GM23338 (cell line): Measurements from ENCODE around the gene NIPAL4. TPM values are rescaled to one million over a fixed set of nuclear protein-coding genes. Genes with fewer than 3 reads are reported as not detected.

Experiments
- ATAC-seq: fragments of 200-7000 bp; cut with Tn5 transposase; 3 replicates; pipeline ENCODE4 v1.9.1; 2020
- DNase-seq: peaks from one replicate; pipeline ENCODE4 v3.0.0-alpha.2; 2015; ENCODE audit warnings: low spot score
- H2AFZ ChIP-seq: fragments of 200-600 bp; sonication (generic); 2 replicates; pipeline ENCODE4 v1.8.0; 2016; ENCODE audit warnings: antibody characterized with exemption, mild to moderate bottlenecking, moderate library complexity
- H3F3A ChIP-seq: fragments of 200-600 bp; sonication (generic); replicated peaks from 2 replicates; pipeline ENCODE4 v1.8.0; 2017; ENCODE audit warnings: antibody characterized with exemption, mixed run types, low read depth
- H3K27ac ChIP-seq: fragments of 200-600 bp; sonication (generic); 2 replicates; pipeline ENCODE4 v1.6.1; 2016; ENCODE audit warnings: low read depth
- H3K27me3 ChIP-seq: fragments of 200-600 bp; sonication (generic); 2 replicates; pipeline ENCODE4 v1.8.0; 2016; ENCODE audit warnings: mild to moderate bottlenecking, mixed run types, moderate library complexity; ENCODE audit not compliant: insufficient read depth
- H3K36me3 ChIP-seq: fragments of 200-600 bp; sonication (generic); 2 replicates; pipeline ENCODE4 v1.8.0; 2016; ENCODE audit warnings: mild to moderate bottlenecking; ENCODE audit not compliant: insufficient read depth
- H3K4me1 ChIP-seq: fragments of 200-600 bp; sonication (generic); 2 replicates; pipeline ENCODE4 v1.8.0; 2016; ENCODE audit warnings: mild to moderate bottlenecking, moderate library complexity; ENCODE audit not compliant: insufficient read depth
- H3K4me2 ChIP-seq: fragments of 200-600 bp; sonication (generic); 2 replicates; pipeline ENCODE4 v1.7.1; 2017; ENCODE audit warnings: mixed run types
- H3K4me3 ChIP-seq: fragments of 200-600 bp; sonication (generic); 2 replicates; pipeline ENCODE4 v1.6.1; 2016; ENCODE audit warnings: mixed run types
- H3K79me2 ChIP-seq: fragments of 200-600 bp; sonication (generic); replicated peaks from 2 replicates; pipeline ENCODE4 v1.8.0; 2017; ENCODE audit warnings: mild to moderate bottlenecking; ENCODE audit not compliant: insufficient read depth
- H3K9me2 ChIP-seq: fragments of 200-600 bp; sonication (generic); 2 replicates; pipeline ENCODE4 v1.8.0; 2017; ENCODE audit not compliant: insufficient read depth
- H4K20me1 ChIP-seq: fragments of 200-600 bp; sonication (generic); replicated peaks from 2 replicates; pipeline ENCODE4 v1.8.0; 2017; ENCODE audit warnings: mild to moderate bottlenecking; ENCODE audit not compliant: insufficient read depth
- H3K27ac Mint-ChIP-seq: 2 replicates; pipeline ENCODE4 v1.8.0; 2020; ENCODE audit warnings: inconsistent platforms, mild to moderate bottlenecking, moderate library complexity, mixed read lengths
- H3K27me3 Mint-ChIP-seq: 3 replicates; pipeline ENCODE4 v1.8.0; 2022; ENCODE audit warnings: low read depth, mild to moderate bottlenecking, moderate library complexity, mixed read lengths, inconsistent platforms; ENCODE audit not compliant: insufficient read depth, poor library complexity
- H3K36me3 Mint-ChIP-seq: 3 replicates; pipeline ENCODE4 v1.8.0; 2021; ENCODE audit warnings: low read depth, mild to moderate bottlenecking, inconsistent platforms, moderate library complexity, mixed read lengths
- H3K4me1 Mint-ChIP-seq: 3 replicates; pipeline ENCODE4 v1.8.0; 2020; ENCODE audit warnings: mild to moderate bottlenecking, inconsistent platforms, mixed read lengths
- H3K4me3 Mint-ChIP-seq: 3 replicates; pipeline ENCODE4 v1.8.0; 2021; ENCODE audit warnings: moderate library complexity, mild to moderate bottlenecking, inconsistent platforms, mixed read lengths
- H3K9me3 Mint-ChIP-seq: 3 replicates; pipeline ENCODE4 v1.8.0; 2020; ENCODE audit warnings: moderate library complexity, mild to moderate bottlenecking, inconsistent platforms, mixed read lengths
- CREB1 ChIP-seq: fragments of 250-450 bp; sonication (Bioruptor Pico); IDR thresholded peaks from 2 replicates; pipeline ENCODE4 v1.5.0; 2020; ENCODE audit warnings: low read depth, mild to moderate bottlenecking, moderate library complexity
- CTCF ChIP-seq, 2 experiments: fragments of 200-600 bp in 1 of 2; sonication (generic) in 1 of 2; conservative IDR thresholded peaks; 2 replicates each; pipeline versions ENCODE4 v1.5.1 to v1.6.1; 2016 to 2017; ENCODE audit warnings: antibody characterized with exemption in 2 of 2, low read depth in 2 of 2, mild to moderate bottlenecking in 2 of 2, moderate library complexity in 1 of 2
- ETS1 ChIP-seq: IDR thresholded peaks from 2 replicates; pipeline ENCODE4 v1.6.1; 2016; ENCODE audit warnings: antibody characterized with exemption
- EZH2 ChIP-seq: fragments of 200-600 bp; sonication (generic); IDR thresholded peaks from one replicate; pipeline ENCODE4 v1.8.0; 2017; ENCODE audit warnings: antibody characterized with exemption, mild to moderate bottlenecking, low read depth; ENCODE audit not compliant: unreplicated experiment
- EZH2phosphoT487 ChIP-seq: fragments of 200-600 bp; sonication (generic); IDR thresholded peaks from one replicate; pipeline ENCODE4 v1.8.1; 2018; ENCODE audit warnings: antibody characterized with exemption; ENCODE audit not compliant: unreplicated experiment
- JUNB ChIP-seq: IDR thresholded peaks from one replicate; pipeline ENCODE4 v1.6.1; 2016; ENCODE audit warnings: antibody characterized with exemption; ENCODE audit not compliant: unreplicated experiment
- NANOG ChIP-seq: IDR thresholded peaks from 2 replicates; pipeline ENCODE4 v1.6.1; 2016; ENCODE audit warnings: antibody characterized with exemption, borderline replicate concordance
- POLR2AphosphoS5 ChIP-seq: IDR thresholded peaks from 2 replicates; pipeline ENCODE4 v1.6.1; 2016; ENCODE audit warnings: antibody characterized with exemption, low read depth
- REST ChIP-seq: IDR thresholded peaks from one replicate; pipeline ENCODE4 v1.6.1; 2018; ENCODE audit warnings: antibody characterized with exemption; ENCODE audit not compliant: unreplicated experiment
- STAT1 ChIP-seq: IDR thresholded peaks from one replicate; pipeline ENCODE4 v1.6.1; 2016; ENCODE audit warnings: antibody characterized with exemption; ENCODE audit not compliant: unreplicated experiment
- ZNF114 ChIP-seq: fragments of 250-450 bp; sonication (Bioruptor Pico); IDR thresholded peaks from 2 replicates; pipeline ENCODE4 v1.5.0; 2020; ENCODE audit warnings: mild to moderate bottlenecking, moderate library complexity
- ZNF331 ChIP-seq: fragments of 250-450 bp; sonication (Bioruptor Pico); IDR thresholded peaks from 2 replicates; pipeline ENCODE4 v1.5.0; 2020; ENCODE audit warnings: low read depth, mild to moderate bottlenecking, moderate library complexity
- ZNF462 ChIP-seq: fragments of 250-450 bp; sonication (Bioruptor Pico); IDR thresholded peaks from 2 replicates; pipeline ENCODE4 v1.5.0; 2020; ENCODE audit warnings: mild to moderate bottlenecking, moderate library complexity
- polyA plus RNA-seq: library from polyadenylated mRNA; unstranded; fragments of >200 nt; fragmentation: Nextera tagmentation; extraction: Ambion mirVana; gene quantifications from 2 replicates; pipeline ENCODE4 v1.2.1, GENCODE V29; 2016
- total RNA-seq: library from RNA; depleted of rRNA; stranded (reverse); fragments of >200 nt; shearing (Covaris generic); gene quantifications from 2 replicates; pipeline ENCODE4 v1.2.3, GENCODE V29; 2014

The NIPAL4 gene
- total and polyA plus RNA-seq, 2 experiments from 2014 or later, result 0.21 TPM; not detected in 1

- Mint-ChIP-seq H3K9me3 (no peaks in the 10 kb centered on the region), H3K27me3 (peaks cover 2% of the 10 kb centered on the region), H3K4me1 (no peaks in the 10 kb centered on the region), H3K36me3 (peaks cover 5% of the 10 kb centered on the region), H3K27ac (no peak overlapping the region), H3K4me3 (no peak overlapping the region)
- no peak for ATAC-seq
- Histone ChIP-seq H3K27me3 (no peaks in the 10 kb centered on the region), H3K4me3 (no peak overlapping the region), H3K9me2 (no peaks in the 10 kb centered on the region), H2AFZ (no peak overlapping the region), H3K27ac (no peak overlapping the region), H4K20me1 (no peaks in the 10 kb centered on the region), H3K36me3 (no peaks in the 10 kb centered on the region), H3K4me1 (no peaks in the 10 kb centered on the region), H3F3A (no peaks in the 10 kb centered on the region), H3K79me2 (no peaks in the 10 kb centered on the region), H3K4me2 (no peak overlapping the region)
- DNase-seq, result no peak
- TF ChIP-seq ZNF462 (CRISPR knock-in tag) (no peak), CTCF (conservative IDR thresholded peaks at IDR 0.05; ENCODE audit: low read depth in 2 of 2) (no peak), JUNB (no peak), ZNF331 (CRISPR knock-in tag) (no peak), STAT1 (no peak), POLR2AphosphoS5 (no peak), ETS1 (no peak), EZH2 (no peak), ZNF114 (no peak), NANOG (no peak), EZH2phosphoT487 (no peak), REST (no peak), CREB1 (CRISPR knock-in tag) (no peak)
These were observed 34.3 kb downstream of the NIPAL4 start for GRCh38 chr5:157494178-157494832.
